GM18867 (cell line): ENCODE results near the gene NUMA1.

Experiments used
- ATAC-seq: cut with Tn5 transposase; IDR thresholded peaks from one replicate; pipeline ENCODE4 v1.9.1; 2021; ENCODE audit warnings: mild to moderate bottlenecking, moderate library complexity; ENCODE audit not compliant: unreplicated experiment

Gene NUMA1

DNA sequence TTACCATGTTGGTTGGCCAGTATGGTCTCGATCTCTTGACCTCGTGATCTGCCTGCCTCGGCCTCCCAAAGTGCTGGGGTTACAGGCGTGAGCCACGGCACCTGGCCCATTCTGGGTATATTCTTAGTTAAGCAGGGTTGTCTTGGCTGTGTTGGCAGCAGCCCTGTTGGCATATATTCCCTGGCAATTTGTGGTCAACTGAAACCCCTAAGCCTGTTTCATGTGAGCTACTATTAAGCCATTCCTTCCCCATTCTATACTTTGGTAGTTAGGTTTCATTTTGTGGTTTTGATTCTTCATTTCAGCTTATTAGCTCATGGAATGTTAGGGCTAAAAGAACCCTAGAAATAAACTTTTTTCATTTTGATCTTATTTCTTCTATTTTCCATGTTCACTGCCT, 103.8 kb downstream of the NUMA1 start:
- ATAC-seq = no peak

DNA sequence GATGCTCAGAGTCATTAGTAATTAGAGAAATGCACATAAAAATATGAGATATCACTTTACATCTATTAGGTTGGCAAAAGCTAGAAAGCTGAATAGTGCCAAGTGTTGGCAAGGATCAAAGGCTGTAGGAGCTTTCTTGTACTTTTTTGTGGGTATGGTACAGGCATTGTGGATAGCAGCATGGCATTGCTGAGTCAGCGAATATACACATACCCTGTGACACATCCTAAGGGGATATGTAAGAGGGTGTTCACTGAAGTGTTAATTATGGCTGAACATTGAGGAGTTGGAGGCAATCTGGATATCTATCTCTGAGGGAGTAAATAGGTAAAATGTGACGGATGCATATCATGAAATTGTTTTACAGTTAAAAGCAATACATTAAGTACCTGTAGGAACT, 108.7 kb downstream of the NUMA1 start:
- ATAC-seq = no peak

DNA sequence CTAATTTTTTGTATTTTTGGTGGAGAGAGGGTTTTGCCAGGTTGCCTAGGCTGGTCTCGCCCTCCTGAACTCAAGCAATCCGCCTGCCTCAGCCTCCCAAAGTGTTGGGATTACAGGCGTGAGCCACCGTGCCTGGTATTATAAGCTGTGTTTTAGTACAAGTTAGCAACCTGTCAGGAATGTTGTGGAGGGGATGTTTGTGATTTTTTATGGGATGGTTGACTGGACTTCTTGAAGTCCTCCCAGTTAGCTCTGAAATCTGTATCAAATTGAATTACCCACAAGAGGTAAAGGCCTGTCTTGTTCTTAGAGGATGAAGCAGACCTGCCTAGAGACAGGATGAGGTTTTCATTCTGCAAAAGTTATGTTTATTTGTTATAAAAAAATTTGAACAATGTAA, 115.7 kb downstream of the NUMA1 start:
- no peak for ATAC-seq

GRCh38 chr11:71963468-71963867, 116.9 kb downstream of the NUMA1 start:
- ATAC-seq = no peak

- ATAC-seq = peak; percentile 56
Observed at GRCh38 chr11:71962428-71963038, 117.8 kb downstream of the NUMA1 start.

- no peak for ATAC-seq
Observed at GRCh38 chr11:71955898-71956456, 124.4 kb downstream of the NUMA1 start.
